ENCODE measurements around the gene ASL. TPM values are rescaled to one million over a fixed set of nuclear protein-coding genes. Genes with fewer than 3 reads are reported as not detected.
A peak's percentile ranks its signal among the peaks of the same experiment; 100 is the strongest.

Gene ASL
- total and polyA plus RNA-seq, 9 of the 15 experiments (the other 6 are each of a cell fraction or from before 2014, with no cell fraction given) = 2.6 to 67.0 (median 33.3) TPM

DNA sequence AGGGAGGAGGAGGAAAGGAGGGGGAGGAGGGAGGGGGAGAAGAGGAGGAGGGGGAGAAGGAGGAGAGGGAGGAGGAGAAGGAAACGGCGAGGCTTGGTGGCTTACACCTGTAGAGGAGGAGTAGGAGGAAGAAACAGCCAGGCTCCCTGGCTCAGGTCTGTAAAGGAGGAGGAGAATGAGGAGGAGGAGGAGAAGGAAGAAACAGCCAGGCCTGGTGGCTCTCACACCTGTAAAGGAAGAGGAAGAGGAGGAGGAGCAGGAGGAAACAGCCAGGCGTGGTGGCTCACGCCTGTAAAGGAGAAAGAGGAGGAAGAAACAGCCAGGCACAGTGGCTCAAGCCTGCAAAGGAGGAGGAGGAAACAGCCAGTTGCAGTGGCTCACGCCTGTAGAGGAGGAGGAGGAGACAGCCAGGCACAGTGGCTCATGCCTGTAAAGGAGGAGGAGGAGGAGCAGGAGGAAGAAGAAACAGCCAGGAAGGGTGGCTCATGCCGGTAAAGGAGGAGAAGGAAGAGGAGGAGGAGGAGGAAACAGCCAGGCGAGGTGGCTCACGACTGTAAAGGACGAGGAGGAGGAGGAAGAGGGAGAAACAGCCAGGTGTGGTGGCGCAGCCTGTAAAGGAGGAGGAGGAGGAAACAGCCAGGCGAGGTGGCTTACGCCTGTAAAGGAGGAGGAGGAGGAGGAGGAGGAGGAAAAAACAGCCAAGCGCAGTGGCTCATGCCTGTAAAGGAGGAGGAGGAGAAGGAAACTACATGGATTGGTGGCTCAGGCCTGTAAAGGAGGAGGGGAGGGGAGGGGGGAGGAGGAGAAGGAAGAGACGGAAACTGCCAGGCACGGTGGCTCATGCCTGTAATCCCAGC, 24.2 kb downstream of the ASL start (continued):
- TF ChIP-seq, protein P1, sequence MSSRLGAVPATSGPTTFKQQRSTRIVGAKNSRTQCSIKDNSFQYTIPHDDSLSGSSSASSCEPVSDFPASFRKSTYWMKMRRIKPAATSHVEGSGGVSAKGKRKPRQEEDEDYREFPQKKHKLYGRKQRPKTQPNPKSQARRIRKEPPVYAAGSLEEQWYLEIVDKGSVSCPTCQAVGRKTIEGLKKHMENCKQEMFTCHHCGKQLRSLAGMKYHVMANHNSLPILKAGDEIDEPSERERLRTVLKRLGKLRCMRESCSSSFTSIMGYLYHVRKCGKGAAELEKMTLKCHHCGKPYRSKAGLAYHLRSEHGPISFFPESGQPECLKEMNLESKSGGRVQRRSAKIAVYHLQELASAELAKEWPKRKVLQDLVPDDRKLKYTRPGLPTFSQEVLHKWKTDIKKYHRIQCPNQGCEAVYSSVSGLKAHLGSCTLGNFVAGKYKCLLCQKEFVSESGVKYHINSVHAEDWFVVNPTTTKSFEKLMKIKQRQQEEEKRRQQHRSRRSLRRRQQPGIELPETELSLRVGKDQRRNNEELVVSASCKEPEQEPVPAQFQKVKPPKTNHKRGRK (tag; IDR thresholded peaks at IDR 0.05) = peak; percentile 83
- no peak for TF ChIP-seq SMAD3 (CRISPR knock-in tag; conservative IDR thresholded peaks at IDR 0.05)
- no peak for TF ChIP-seq RBM17 (IDR thresholded peaks at IDR 0.05; ENCODE audit: borderline replicate concordance, low read depth, low read length)
- no peak for TF ChIP-seq TBL1XR1 (IDR thresholded peaks at IDR 0.05; ENCODE audit: low read length in 2 of 2)
- no peak for TF ChIP-seq ZBTB7A (IDR thresholded peaks at IDR 0.05; ENCODE audit: borderline replicate concordance, control insufficient read depth, low read depth, low read length)
- no peak for TF ChIP-seq FOXA3 (CRISPR knock-in tag; conservative IDR thresholded peaks at IDR 0.05 in 1 of 2, IDR thresholded peaks at IDR 0.05 in 1 of 2)
- TF ChIP-seq, protein P2, sequence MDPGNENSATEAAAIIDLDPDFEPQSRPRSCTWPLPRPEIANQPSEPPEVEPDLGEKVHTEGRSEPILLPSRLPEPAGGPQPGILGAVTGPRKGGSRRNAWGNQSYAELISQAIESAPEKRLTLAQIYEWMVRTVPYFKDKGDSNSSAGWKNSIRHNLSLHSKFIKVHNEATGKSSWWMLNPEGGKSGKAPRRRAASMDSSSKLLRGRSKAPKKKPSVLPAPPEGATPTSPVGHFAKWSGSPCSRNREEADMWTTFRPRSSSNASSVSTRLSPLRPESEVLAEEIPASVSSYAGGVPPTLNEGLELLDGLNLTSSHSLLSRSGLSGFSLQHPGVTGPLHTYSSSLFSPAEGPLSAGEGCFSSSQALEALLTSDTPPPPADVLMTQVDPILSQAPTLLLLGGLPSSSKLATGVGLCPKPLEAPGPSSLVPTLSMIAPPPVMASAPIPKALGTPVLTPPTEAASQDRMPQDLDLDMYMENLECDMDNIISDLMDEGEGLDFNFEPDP (CRISPR knock-in tag; IDR thresholded peaks at IDR 0.05) = no peak
- TF ChIP-seq, protein P3, sequence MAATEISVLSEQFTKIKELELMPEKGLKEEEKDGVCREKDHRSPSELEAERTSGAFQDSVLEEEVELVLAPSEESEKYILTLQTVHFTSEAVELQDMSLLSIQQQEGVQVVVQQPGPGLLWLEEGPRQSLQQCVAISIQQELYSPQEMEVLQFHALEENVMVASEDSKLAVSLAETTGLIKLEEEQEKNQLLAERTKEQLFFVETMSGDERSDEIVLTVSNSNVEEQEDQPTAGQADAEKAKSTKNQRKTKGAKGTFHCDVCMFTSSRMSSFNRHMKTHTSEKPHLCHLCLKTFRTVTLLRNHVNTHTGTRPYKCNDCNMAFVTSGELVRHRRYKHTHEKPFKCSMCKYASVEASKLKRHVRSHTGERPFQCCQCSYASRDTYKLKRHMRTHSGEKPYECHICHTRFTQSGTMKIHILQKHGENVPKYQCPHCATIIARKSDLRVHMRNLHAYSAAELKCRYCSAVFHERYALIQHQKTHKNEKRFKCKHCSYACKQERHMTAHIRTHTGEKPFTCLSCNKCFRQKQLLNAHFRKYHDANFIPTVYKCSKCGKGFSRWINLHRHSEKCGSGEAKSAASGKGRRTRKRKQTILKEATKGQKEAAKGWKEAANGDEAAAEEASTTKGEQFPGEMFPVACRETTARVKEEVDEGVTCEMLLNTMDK (IDR thresholded peaks at IDR 0.05; ENCODE audit: borderline replicate concordance, insufficient read depth, low read depth, low read length, poor library complexity, severe bottlenecking) = no peak
- TF ChIP-seq POLR3A (IDR thresholded peaks at IDR 0.05; ENCODE audit: borderline replicate concordance, extremely low read depth, insufficient read depth, insufficient read length) = no peak
- no peak for TF ChIP-seq ARID2 (IDR thresholded peaks at IDR 0.05)
- no peak for TF ChIP-seq TCF3 (CRISPR knock-in tag; IDR thresholded peaks at IDR 0.05)
- peak; percentile 87; the same call in 1 of the 2 replicates for TF ChIP-seq CTBP1 (IDR thresholded peaks at IDR 0.05; ENCODE audit: borderline replicate concordance)
- no peak for TF ChIP-seq EWSR1 (IDR thresholded peaks at IDR 0.05; ENCODE audit: borderline replicate concordance, low read depth, partially characterized antibody)
- no peak for TF ChIP-seq ZNF551 (CRISPR knock-in tag; IDR thresholded peaks at IDR 0.05)
- TF ChIP-seq, protein P4, sequence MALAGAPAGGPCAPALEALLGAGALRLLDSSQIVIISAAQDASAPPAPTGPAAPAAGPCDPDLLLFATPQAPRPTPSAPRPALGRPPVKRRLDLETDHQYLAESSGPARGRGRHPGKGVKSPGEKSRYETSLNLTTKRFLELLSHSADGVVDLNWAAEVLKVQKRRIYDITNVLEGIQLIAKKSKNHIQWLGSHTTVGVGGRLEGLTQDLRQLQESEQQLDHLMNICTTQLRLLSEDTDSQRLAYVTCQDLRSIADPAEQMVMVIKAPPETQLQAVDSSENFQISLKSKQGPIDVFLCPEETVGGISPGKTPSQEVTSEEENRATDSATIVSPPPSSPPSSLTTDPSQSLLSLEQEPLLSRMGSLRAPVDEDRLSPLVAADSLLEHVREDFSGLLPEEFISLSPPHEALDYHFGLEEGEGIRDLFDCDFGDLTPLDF (CRISPR knock-in tag; IDR thresholded peaks at IDR 0.05) = no peak
- no peak for TF ChIP-seq POLR2H (tag; IDR thresholded peaks at IDR 0.05; ENCODE audit: low read depth)

All from K562 (cell line).